ENCODE data around the gene ALOX15.
"Not testable (repeated sequence)": the region's sequence is repeated elsewhere in the genome, so short reads cannot be mapped to it uniquely, and the experiment has no call there.

The ALOX15 gene

DNA sequence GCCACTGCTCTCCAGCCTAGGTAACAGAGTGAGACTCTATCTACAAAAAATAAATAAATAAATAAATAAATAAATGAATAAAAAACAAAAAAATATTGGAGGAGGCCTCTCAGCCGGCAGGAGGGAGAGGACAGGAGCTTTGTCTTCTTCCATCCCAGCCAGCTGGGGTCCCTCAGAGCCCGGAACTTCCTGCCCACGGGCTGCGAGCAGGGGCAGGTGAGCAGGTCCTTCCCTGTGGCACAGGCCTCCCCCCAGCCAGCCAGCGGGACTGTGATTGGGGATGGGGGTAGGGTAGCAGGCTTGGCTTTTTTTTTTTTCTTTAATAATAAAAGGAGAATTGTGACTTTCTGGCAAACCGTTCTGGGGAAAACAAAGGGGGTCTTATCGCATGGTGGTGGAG, 47.1 kb downstream of the ALOX15 start:
- no peak for DNase-seq (ENCODE audit: low spot score)

DNA sequence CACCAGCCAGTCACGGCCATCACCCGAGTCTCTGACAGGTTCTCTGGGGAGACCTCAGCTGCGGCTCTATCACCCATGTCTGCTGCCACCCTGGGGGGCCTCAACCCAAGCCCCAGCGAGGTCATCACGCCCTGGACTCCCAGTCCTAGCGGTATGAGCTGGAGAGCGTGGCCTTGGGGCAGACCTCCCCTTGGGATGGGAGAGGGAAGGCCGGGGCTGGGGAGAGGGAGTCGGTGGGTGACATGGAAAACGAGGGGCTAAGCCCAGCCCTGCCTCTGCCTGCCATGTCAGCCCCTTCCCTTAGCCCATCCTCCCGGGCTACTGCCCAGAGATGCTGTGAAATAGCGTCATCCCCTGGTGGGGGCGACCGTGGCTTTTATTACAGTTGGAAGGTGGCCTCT, 48.5 kb downstream of the ALOX15 start:
- DNase-seq (ENCODE audit: low spot score): no peak

DNA sequence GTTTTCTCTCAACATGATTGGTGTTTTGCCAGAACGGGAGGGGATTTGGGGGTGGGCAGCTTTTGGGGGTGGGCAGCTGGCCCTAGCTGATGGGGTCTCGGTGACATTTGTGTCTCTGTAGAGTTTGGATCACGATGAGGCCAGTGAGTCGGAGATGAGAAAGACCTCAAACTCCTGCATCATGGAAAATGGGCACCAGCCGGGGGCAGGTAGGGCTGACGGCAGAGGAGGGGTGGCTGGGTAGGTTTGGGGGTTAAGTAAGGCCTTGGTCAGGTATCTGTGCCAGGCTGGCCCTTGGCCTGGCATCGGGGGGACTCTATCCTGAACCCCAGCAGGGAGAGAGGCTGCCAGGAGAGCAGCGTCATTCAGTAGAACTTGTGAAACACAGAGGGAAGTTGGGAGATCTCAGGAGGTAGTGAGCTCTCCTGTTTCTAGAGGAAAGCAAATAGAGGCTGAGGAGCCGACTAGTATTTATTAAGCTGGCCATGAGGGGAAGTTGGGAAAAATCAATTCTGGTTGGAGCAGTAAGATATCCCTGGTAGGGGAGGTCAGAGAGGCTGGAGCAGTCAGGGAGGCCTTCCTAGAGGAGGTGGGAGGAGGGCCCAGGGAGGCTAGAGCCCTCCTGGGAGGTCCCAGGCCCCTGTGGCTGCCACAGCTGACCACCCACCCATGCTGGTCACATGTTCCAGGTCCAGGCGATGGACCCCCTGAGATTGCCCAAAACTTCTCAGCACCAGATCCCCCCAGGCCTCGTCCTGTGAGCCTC, 49.1 kb downstream of the ALOX15 start:
- no peak for DNase-seq (ENCODE audit: low spot score)

DNA sequence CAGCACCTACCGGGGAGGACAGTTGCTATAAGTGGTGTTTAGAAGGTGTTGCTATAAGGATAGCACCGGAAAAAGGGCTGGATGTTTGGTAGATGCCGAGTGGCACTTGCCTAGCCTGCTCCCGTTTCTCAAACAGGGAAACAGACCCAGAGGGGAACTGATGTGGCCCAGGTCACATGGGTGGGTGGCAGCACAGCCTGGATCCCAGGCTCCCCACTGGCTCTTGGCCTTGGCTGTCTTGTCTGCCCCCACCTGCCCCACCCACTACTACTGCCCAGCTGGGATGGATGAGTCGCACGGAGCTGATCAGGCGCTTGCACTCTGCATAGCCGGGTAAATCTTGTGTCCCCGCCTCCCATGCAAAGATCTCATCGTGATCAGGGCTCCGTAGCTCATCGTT, 49.9 kb downstream of the ALOX15 start:
- peak; percentile 60 for DNase-seq (ENCODE audit: low spot score)

DNA sequence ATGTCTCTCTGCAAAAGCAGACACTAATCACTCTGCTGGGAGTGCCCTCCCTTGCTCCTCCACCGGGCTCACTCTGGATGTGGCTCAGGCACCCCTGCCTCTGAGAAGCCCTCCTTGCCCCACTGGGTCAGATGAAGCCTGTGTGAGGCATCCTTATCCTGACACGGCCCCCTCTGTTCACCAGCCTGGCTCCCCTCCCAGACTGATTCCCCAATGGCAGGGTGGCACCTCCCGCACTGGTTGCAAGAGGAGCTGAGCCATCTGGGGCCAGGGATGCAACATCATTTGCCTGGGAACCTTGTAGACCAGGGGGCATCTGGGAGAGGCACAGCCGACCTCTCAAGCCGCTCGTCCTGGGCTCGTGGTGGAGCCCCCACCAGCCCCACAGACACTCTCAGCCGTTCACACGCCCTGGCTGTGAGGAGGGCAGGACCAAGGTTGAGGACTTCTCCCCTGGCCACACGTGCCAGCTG, 50.5 kb downstream of the ALOX15 start:
- DNase-seq (ENCODE audit: low spot score): no peak

DNA sequence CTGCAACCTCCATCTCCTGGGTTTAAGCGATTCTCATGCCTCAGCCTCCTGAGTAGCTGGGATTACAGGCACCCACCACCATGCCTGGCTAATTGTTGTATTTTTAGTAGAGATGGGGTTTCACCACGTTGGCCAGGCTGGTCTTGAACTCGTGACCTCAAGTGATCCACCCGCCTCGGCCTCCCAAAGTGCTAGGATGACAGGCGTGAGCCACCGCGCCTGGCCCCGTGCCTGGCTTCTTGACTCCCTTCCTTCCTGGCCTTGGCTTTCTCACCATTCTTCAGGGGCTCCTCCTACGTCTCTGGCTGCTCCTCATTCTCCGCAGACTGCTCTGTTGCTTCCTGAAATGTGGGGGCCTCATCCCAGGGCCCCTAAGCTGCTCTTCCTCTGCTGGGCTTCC, 51.4 kb downstream of the ALOX15 start:
- DNase-seq (ENCODE audit: low spot score): not testable (repeated sequence)

DNA sequence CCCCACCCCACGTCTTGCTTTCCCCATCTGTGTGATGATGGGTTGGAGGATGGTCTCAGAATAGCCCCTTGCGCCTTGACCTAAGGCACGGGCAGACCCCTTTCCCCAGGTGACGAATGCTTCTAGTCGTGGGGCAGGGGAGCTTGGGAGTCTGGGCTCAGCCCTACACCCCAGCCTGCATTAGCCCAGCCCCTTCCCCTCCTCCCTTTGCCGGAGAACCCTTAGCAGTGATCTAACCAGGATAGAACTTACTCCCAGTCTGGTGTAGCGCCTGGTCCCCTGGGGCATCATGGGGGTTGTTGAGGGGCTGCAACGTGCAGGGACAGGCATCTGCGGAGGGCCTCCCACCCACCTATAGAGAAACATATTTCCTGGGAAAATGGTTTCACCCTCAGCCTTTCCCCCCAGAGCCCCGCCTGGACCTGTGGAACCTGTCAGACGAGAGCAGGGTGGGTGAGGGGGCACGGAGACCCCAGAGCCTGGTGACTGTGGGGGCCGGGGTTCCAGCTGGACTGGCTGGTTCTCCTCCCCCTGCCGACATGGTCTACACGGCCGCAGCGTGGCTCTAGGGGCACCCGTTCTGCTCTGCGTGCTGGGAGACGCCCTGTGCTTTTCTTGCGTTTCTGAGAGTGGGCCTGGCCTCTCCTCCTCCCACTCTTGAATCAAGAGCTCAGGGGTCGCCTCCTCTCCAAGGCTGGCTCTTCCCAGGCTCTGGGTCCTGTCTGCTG, 52.4 kb downstream of the ALOX15 start:
- no peak for DNase-seq (ENCODE audit: low spot score)

DNA sequence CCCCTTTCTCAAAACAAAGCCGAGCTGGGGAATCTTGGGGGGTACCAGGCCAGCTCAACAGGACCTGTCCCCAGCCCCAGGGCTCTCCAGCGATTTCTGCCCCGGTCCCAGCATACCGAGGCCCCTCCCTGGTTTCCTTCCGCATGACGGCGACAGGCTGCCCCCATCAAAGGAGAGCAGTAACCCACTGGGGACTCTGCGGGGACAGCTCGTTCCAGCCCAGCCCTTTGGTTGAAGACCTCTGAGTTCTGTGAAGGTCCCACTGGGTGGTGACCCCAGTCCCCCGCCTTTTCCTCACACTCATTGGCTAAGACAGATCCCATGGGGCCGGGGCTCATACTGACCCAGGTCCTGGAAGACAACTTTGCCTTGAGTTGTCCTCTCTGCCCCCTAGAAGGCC, 53.1 kb downstream of the ALOX15 start:
- no peak for DNase-seq (ENCODE audit: low spot score)

DNA sequence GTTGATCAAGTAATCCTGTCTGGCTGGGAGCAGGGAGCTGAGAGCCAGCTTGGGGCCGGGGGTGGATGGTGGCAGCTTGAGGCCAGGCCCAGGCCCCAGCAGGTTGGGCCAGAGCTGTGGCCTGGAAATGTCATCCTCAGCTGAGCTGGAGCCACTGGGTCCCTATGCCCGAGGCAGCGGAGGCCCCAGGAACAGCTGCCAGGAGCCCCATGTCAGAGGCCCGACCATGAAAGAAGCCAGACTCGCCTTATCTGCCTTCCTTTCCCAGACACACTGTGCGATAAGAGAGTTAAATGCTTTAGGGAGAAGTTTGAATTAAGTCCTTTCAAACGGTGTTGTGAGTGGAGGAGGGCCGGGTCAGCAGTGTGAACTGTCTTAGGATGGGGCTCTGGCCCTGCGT, 53.7 kb downstream of the ALOX15 start:
- no peak for DNase-seq (ENCODE audit: low spot score)

DNA sequence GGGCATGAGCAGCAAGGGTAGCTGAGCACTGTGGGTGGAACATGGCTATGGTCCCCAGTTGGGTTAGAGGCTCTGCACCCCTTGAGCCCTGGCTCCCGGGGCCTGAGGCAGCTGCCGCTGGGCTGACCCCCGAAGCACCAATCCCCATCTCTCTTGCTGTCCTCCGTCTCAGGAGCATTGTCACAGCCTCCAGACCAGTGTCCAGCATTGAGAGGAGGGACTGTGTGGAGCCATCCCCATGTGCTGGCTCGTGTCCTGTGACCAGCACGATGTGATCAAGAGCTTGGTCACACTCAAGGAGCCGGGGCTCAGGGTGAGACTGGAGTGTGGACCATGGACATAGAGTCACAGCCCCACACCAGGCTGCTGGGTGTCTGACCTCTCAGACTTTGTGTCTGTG, 54.3 kb downstream of the ALOX15 start:
- DNase-seq (ENCODE audit: low spot score): no peak

DNA sequence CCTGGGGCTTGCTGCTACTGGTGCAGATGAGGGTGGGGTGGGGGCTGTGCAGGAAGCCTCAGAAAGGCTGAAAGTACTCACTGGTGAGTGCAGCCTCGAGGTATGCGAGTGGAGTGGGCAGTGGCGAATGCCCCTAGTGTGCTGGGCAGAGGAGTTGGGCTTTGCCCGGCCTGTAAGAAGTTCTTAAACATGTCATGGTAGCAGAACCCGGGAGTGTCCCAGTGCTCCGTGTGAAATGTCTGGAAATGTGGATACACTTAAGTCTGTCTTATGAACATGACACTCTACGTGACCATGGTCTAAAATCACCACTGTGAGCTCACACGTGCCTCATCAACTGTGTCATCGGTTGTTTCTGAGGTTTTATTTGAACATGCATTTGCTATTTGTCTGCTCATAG, 55.4 kb downstream of the ALOX15 start:
- no peak for DNase-seq (ENCODE audit: low spot score)

DNA sequence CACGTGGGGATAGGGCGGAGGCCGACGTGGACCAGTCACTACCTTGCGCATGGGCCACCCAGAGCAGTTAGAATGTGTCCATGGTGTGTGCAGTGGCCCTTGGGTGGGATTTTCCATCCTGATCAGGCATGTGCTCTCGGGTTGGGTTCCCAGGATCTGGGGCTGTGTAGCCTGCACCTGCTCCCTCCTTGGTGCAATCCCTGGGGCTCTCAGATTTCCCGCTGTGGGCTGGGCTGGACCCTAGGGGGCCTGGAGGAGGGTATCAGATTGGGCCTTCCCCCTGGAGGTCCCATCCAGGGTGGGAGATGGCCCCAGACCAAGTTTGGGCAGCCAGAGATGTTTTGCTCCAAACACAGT, 55.9 kb downstream of the ALOX15 start:
- DNase-seq (ENCODE audit: low spot score): no peak

DNA sequence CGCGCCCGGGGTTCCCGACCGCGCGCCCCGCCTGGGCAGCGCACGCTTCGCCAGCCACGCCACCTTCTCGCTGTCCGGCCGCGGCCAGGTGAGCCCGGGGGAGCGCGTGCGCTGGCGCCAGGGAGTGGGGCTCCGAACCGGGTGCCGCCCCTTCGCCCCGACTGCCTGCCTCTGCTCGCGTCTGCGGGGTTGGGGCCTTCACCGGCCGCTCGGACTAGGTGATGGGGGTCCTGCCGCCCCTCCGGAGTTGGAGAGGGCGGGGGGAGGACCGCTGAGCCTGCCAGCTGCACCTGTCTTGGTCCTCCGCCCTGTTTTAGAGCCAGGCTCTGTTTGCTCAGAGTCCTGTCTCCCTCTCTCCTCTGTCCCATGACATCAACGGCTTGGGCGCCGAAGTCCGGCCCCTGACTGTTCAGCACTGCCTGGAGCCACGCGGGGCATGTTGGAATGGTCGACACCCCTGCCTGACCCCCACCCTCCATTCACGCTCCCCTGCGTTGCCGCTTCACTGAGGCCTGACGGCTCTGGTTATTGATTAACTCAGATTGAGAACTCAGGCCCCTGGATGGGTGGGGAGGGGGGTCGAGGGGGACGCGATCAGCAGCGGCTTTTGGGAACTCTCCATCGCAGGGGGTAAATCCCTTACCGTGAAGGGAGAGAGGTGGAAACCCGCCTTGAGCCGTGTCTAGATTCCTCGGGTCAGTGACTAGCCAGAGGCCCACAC, 56.4 kb downstream of the ALOX15 start:
- DNase-seq (ENCODE audit: low spot score): no peak

DNA sequence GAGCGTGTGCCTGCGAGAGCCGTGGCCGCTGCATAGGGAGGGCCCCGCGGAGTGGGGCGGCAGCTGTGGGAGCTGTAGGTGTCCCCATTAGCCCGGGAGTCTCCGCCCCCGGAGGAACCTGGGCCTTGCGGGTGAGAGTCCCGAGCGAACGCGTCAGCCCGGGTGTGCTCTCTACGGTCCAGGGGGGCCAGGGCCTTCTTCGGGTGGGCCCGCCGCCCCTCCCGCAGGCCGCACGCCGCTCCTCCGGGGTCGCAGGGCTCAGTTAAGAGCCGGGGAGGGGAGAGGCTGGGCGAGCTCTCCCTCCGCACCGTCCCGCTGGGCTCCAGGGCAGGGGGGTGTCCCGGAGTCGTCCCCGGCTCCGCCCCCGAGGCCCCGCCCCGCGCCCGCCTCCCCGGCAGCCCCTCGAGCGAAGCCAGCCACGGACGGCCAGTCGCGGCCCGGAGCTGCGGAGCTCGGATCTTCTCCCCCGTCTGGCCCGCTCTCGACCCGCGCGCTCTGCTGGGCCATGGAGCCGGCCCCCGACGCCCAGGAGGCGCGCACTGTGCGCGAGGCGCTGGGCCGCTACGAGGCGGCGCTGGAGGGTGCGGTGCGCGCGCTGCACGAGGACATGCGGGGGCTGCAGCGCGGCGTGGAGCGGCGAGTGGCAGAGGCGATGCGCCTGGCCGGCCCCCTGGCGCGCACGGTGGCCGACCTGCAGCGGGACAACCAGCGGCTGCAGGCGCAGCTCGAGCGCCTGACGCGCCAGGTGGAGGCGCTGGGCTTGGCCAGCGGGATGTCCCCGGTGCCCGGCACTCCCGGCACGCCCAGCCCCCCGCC, 57.2 kb downstream of the ALOX15 start, which contains the start of gene SMTNL2:
Gene SMTNL2, plus strand, starts transcription at position 429 of the 816 bp plus-strand sequence. Its CDS starts 77 bp downstream, at position 506.
- no peak for DNase-seq (ENCODE audit: low spot score)

DNA sequence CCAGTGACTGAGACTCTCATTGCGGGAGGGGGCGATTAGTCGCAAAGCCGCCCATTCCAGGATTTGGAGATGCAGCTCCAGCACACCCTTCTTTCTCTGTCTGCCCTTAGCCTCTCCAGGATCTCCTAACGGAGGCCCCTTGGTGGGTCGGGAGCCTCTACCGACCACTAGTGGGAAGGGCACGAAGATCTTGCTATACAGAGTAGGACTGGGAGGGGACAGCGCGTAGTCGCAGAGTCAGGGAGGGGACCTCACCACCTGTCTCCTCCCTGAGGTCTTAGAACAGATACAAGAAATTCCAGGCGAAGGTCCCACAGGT, 57.7 kb downstream of the ALOX15 start:
- no peak for DNase-seq (ENCODE audit: low spot score)

DNA sequence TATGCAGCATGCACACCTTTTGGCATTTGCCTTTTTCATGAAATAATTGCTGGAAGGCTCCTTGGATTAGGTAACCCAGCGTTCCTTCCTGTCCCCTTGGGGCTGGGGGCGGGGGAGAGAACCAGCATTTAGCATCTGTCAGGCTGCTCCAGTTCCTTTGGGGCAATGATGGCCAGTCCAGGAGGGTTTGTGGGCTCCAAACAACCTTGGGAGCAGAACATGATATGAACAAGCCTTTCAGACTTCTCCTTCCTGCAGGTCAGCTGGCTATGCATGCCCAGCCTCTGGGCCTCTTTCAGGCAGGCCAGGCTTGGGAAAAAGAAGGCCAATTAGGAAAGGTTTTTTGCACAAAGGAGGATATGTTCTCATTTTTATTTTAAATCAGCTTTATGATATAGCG, 58.3 kb downstream of the ALOX15 start:
- DNase-seq (ENCODE audit: low spot score): no peak

DNA sequence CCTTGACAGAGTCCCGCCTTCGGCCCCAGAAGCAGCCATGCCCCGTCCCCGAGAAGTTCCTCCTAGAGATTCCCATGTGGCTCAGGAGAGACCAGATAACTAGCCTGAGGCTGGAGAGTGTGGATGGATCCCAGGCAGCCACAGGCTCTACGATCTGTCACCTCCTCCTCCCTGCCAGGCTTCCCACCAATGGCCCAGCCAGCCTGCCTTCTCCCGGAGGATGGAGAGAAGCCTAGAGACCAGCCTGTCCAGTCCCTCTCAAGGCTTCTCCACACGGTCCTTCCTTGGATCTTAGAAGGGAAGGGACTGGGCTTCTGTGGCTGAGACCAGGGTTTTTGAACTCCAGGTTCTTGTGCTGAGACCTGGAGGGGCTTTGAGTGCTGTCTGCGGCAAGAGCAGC, 58.8 kb downstream of the ALOX15 start:
- DNase-seq (ENCODE audit: low spot score): no peak

DNA sequence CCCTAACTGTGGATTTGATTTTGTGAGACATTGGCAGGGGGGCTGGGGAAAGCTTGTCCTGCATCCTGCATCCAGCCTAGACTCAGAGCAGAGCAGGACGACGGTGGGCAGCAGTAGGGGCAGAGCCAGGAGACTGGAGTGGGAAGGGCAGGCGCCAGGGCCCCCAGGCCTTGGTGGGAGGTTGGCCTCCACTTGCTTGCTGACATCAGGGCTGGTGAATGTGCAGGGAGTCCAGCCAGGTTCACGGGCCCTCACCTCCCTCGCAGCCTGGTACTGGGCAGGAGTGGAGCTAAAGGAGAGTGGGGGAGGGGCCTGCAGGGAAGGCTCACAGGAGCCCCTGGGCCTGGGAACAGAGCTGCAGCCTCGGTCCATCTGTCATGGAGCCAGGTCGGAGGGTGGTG, 59.4 kb downstream of the ALOX15 start:
- DNase-seq (ENCODE audit: low spot score): no peak

Measured in AG20443 (cell line).